GM12874 (cell line): ENCODE data around the gene VTN.

Experiments
- TF ChIP-seq, protein P1 (sequence below): IDR thresholded peaks from 2 replicates; pipeline ENCODE4 v1.5.1; 2011; ENCODE audit warnings: low read depth, mild to moderate bottlenecking, control low read depth, low read length, moderate library complexity; ENCODE audit not compliant: insufficient read depth

Gene VTN

DNA sequence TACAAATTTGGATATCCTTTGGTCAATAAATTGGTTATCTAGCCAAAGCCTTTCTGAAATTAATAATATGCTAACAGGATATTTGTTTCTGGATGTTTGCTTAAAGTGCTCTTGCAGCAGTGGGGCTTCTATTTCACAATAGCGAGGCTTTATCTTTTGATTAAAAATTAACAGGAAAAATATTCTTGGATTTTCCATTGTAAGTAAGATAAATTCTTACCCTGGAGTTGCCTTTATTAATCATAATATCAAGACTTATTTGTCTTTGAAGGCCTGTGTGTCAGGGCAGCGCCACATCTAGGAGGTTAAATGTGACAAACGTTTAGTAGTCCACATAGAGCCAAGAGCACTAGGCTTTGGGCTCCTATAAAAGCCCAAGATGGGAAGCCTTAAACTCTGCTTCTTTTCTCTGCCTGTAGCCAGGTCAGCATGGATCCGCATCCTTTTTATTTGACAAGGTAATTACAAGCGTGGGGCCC is 45.8 kb downstream of the VTN start:
- TF ChIP-seq, protein P1, sequence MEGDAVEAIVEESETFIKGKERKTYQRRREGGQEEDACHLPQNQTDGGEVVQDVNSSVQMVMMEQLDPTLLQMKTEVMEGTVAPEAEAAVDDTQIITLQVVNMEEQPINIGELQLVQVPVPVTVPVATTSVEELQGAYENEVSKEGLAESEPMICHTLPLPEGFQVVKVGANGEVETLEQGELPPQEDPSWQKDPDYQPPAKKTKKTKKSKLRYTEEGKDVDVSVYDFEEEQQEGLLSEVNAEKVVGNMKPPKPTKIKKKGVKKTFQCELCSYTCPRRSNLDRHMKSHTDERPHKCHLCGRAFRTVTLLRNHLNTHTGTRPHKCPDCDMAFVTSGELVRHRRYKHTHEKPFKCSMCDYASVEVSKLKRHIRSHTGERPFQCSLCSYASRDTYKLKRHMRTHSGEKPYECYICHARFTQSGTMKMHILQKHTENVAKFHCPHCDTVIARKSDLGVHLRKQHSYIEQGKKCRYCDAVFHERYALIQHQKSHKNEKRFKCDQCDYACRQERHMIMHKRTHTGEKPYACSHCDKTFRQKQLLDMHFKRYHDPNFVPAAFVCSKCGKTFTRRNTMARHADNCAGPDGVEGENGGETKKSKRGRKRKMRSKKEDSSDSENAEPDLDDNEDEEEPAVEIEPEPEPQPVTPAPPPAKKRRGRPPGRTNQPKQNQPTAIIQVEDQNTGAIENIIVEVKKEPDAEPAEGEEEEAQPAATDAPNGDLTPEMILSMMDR: no peak

GRCh38 chr17:28320215-28321061 is 49.7 kb downstream of the VTN start:
- TF ChIP-seq, protein P1: no peak

- TF ChIP-seq, protein P1: no peak
Measured at GRCh38 chr17:28319598-28319935, 50.5 kb downstream of the VTN start.

- TF ChIP-seq, protein P1: 0 out of 2 replicates have a peak, but pooled peaks have one; percentile 1
Measured at GRCh38 chr17:28318759-28319597, 51.1 kb downstream of the VTN start, which contains the start of gene TMEM97. Gene TMEM97 (plus strand): TSS chr17:28319200. CDS start chr17:28319240, 40 bp downstream.

DNA sequence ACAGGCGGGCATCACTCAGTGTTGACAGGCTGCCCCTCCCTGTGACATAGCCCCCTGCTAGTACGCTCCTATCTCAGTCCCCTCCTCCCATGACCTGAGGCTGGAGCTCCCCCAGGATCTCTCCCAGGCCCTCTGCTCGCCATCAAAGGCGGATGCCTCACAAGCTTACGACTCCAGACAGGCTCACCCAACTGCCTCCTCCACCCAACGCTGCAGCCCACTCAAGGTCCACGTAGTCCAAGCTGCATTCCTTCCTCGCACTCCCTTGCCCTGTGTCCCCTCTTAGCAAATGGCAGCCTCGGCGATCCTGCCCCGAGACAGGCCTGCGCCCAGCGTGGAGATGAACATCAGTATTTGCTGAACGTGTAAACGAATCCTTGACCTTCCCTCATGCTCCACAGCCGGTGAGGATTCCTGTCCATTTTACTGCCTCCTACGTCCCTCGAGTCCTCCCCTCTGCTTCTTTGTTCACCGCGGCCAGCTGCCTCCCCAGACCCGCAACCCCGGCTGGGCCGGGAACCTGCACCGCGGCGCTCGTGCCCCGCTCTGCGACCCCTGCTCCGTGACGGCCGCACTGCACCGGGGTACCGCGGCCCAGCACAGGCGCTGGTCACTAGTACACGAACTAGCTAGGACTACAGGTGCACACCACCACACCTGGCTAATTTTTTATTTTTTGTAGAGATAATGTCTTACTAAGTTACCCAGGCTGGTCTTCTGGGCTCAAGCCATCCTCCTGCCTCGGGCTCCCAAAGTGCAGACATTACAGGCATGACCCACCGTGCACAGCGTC is 51.9 kb downstream of the VTN start:
- TF ChIP-seq, protein P1: no peak
